Measurements from ENCODE around the gene ZNF219.

ZNF219 gene

GRCh38 chr14:21123429-21123828 lies 25.0 kb upstream of the ZNF219 start:
- Histone ChIP-seq H3K4me3 (ENCODE audit: low read depth, low read length) (no peak overlapping the region), H3K27me3 (ENCODE audit: control insufficient read depth, insufficient read depth, low read length) (no peaks in the 10 kb centered on the region), H3K4me2 (ENCODE audit: low read length) (no peak overlapping the region), H3K27ac (no peak overlapping the region), H3K36me3 (ENCODE audit: control insufficient read depth, insufficient read depth, low read length) (no peaks in the 10 kb centered on the region), H3K9me3 (ENCODE audit: control insufficient read depth, low read length) (no peaks in the 10 kb centered on the region), H3K79me2 (no peaks in the 10 kb centered on the region), H3K4me1 (no peaks in the 10 kb centered on the region), H3K9ac (no peak overlapping the region), H2AFZ (no peak overlapping the region)
- TF ChIP-seq, protein P1, sequence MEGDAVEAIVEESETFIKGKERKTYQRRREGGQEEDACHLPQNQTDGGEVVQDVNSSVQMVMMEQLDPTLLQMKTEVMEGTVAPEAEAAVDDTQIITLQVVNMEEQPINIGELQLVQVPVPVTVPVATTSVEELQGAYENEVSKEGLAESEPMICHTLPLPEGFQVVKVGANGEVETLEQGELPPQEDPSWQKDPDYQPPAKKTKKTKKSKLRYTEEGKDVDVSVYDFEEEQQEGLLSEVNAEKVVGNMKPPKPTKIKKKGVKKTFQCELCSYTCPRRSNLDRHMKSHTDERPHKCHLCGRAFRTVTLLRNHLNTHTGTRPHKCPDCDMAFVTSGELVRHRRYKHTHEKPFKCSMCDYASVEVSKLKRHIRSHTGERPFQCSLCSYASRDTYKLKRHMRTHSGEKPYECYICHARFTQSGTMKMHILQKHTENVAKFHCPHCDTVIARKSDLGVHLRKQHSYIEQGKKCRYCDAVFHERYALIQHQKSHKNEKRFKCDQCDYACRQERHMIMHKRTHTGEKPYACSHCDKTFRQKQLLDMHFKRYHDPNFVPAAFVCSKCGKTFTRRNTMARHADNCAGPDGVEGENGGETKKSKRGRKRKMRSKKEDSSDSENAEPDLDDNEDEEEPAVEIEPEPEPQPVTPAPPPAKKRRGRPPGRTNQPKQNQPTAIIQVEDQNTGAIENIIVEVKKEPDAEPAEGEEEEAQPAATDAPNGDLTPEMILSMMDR (IDR thresholded peaks at IDR 0.05) = no peak

- no peak overlapping the region for H3K4me2 ChIP-seq (ENCODE audit: low read length)
- H3K27me3 ChIP-seq (ENCODE audit: control insufficient read depth, insufficient read depth, low read length) = no peaks in the 10 kb centered on the region
- no peak overlapping the region for H2AFZ ChIP-seq
- H3K36me3 ChIP-seq (ENCODE audit: control insufficient read depth, insufficient read depth, low read length) = no peaks in the 10 kb centered on the region
- no peaks in the 10 kb centered on the region for H3K79me2 ChIP-seq
- H3K4me1 ChIP-seq = no peaks in the 10 kb centered on the region
- no peaks in the 10 kb centered on the region for H3K9me3 ChIP-seq (ENCODE audit: control insufficient read depth, low read length)
- H3K27ac ChIP-seq = no peak overlapping the region
- TF ChIP-seq, protein P1 (IDR thresholded peaks at IDR 0.05) = no peak
- no peak overlapping the region for H3K9ac ChIP-seq
- no peak overlapping the region for H3K4me3 ChIP-seq (ENCODE audit: low read depth, low read length)
These were observed 22.7 kb upstream of the ZNF219 start for GRCh38 chr14:21121122-21121521.

DNA sequence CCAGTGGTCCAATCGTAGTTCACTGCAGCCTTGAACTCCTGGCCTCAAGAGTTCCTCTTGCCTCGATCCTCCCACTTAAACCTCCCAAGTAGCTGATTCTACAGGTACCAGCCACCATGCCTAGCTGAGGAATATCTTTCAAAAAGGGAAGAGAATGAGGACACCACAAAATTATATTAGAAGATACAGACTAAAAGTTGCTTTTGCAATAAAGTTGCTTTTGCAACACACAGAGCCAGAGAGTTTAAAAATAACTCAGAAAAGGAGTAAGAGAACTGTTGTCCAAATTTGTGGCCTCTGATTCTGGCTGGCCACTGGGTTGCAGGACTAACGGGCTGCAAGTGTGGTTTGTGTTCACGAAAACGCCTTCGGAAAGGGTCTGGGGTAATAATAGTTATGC lies 22.2 kb upstream of the ZNF219 start:
- H2AFZ ChIP-seq = no peak overlapping the region
- H3K9ac ChIP-seq = no peak overlapping the region
- no peaks in the 10 kb centered on the region for H3K27me3 ChIP-seq (ENCODE audit: control insufficient read depth, insufficient read depth, low read length)
- no peaks in the 10 kb centered on the region for H3K9me3 ChIP-seq (ENCODE audit: control insufficient read depth, low read length)
- no peak overlapping the region for H3K27ac ChIP-seq
- H3K4me1 ChIP-seq = no peaks in the 10 kb centered on the region
- no peaks in the 10 kb centered on the region for H3K79me2 ChIP-seq
- H3K4me2 ChIP-seq (ENCODE audit: low read length) = no peak overlapping the region
- H3K36me3 ChIP-seq (ENCODE audit: control insufficient read depth, insufficient read depth, low read length) = no peaks in the 10 kb centered on the region
- H3K4me3 ChIP-seq (ENCODE audit: low read depth, low read length) = no peak overlapping the region
- TF ChIP-seq, protein P1 (IDR thresholded peaks at IDR 0.05) = no peak

DNA sequence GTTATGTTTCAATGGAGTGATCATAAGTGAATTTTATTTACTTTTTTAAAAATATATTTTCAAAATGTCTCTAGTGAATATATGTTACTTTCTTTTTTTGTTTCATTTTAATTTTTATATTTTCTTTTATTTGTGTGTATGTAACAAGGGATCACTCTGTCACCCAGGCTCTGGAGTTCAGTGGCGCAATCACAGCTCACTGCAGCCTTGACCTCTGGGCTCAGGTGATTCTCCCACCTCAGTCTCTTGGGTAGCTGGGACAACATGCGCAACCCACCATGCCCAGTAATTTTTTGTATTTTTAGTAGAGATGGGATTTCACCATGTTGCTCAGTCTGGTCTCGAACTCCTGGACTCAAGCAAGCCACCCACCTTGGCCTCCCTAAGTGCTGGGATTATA lies 20.5 kb upstream of the ZNF219 start:
- Histone ChIP-seq H3K9ac (no peak overlapping the region), H2AFZ (no peak overlapping the region), H3K4me2 (ENCODE audit: low read length) (no peak overlapping the region), H3K27me3 (ENCODE audit: control insufficient read depth, insufficient read depth, low read length) (no peaks in the 10 kb centered on the region), H3K9me3 (ENCODE audit: control insufficient read depth, low read length) (no peaks in the 10 kb centered on the region), H3K79me2 (no peaks in the 10 kb centered on the region), H3K27ac (no peak overlapping the region), H3K4me1 (no peaks in the 10 kb centered on the region), H3K36me3 (ENCODE audit: control insufficient read depth, insufficient read depth, low read length) (no peaks in the 10 kb centered on the region), H3K4me3 (ENCODE audit: low read depth, low read length) (no peak overlapping the region)
- TF ChIP-seq, protein P1 (IDR thresholded peaks at IDR 0.05) = no peak

DNA sequence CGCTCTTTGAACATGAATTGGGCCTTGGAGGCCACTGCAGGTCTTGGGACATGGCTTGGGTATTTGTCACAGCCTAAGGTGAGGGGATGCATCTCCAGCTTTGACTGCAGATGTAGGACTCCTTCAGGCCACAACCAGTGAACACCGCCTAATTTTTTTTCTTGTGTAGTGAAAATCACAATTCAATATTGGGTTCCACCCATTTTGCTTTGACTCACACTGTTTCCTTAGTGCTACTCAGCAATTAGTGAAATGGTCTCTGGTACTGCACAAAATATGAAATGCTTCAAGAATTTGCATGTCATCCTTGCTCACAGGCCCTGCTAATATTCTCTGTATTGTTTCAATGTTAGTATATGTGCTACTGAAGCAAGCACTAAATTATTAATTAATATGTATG lies 14.9 kb upstream of the ZNF219 start:
- no peak overlapping the region for H3K4me3 ChIP-seq (ENCODE audit: low read depth, low read length)
- no peaks in the 10 kb centered on the region for H3K79me2 ChIP-seq
- no peaks in the 10 kb centered on the region for H3K36me3 ChIP-seq (ENCODE audit: control insufficient read depth, insufficient read depth, low read length)
- TF ChIP-seq, protein P1 (IDR thresholded peaks at IDR 0.05) = no peak
- H3K27ac ChIP-seq = no peak overlapping the region
- H3K4me2 ChIP-seq (ENCODE audit: low read length) = no peak overlapping the region
- no peak overlapping the region for H2AFZ ChIP-seq
- H3K9me3 ChIP-seq (ENCODE audit: control insufficient read depth, low read length) = no peaks in the 10 kb centered on the region
- no peaks in the 10 kb centered on the region for H3K27me3 ChIP-seq (ENCODE audit: control insufficient read depth, insufficient read depth, low read length)
- peaks cover 13% of the 10 kb centered on the region for H3K4me1 ChIP-seq
- H3K9ac ChIP-seq = no peak overlapping the region
